Esophagus muscularis mucosa (tissue), 4 donors: ENCODE measurements around the gene ZNF117. TPM values are rescaled to one million over a fixed set of nuclear protein-coding genes. Genes with fewer than 3 reads are reported as not detected.

Experiments used
- small RNA-seq, 3 donors: library from RNA; depleted of rRNA; stranded (forward); fragments of <200 nt; gene quantifications; one replicate each; pipeline ENCODE3, GENCODE V24; 2016
- total RNA-seq, 4 donors: library from RNA; depleted of rRNA; stranded (reverse); fragments of >200 nt; gene quantifications; one replicate each; pipeline versions ENCODE4 v1.1.0 to v1.2.1, GENCODE V29; 2016

Gene ZNF117
- total RNA-seq, 4 donors from 2014 or later: 2.9 to 8.7 (median 4.1) TPM

Small RNAs within 50 kb of the gene (small RNA-seq; reads per million reads assigned to genes)
- gene RNU6-1229P: 0 reads per million in 3 donors

Other genes starting within 250 kb of the ZNF117 start
- gene ZNF138, start 196.6 kb downstream of the ZNF117 start, total RNA-seq: 1 to 10 TPM; 3.5 to 10.0 (median 5.2) TPM
- 1 to 10 TPM; 2.7 to 8.3 (median 3.4) TPM for gene ZNF273, start 87.8 kb downstream of the ZNF117 start, total RNA-seq
- gene ERV3-1, start 15.7 kb upstream of the ZNF117 start, total RNA-seq: 10 to 100 TPM in 1 of 4 donors, 1 to 10 TPM in 3; 5.3 to 11.6 (median 7.5) TPM